ENCODE results near the gene PPP2R5E.

DNA sequence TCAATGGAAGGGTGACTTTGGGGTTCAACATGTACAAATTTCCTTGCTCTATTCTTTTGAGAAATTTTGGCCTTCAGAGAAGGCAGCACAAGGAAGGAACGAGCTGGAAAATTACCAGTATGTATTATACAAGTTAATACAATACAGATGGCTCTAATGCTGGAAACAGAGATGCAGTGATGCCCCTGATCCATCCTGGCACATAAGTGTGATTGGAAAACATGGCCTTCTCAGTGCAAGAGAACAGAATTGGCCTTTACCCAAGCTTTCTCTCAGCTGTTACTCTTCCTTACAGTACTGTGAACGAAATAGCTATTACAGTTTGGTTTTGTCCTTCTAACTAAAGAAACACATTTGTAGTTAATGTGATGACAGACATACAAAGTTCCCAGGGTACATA is 122.0 kb downstream of the PPP2R5E start:
- TF ChIP-seq, protein P1, sequence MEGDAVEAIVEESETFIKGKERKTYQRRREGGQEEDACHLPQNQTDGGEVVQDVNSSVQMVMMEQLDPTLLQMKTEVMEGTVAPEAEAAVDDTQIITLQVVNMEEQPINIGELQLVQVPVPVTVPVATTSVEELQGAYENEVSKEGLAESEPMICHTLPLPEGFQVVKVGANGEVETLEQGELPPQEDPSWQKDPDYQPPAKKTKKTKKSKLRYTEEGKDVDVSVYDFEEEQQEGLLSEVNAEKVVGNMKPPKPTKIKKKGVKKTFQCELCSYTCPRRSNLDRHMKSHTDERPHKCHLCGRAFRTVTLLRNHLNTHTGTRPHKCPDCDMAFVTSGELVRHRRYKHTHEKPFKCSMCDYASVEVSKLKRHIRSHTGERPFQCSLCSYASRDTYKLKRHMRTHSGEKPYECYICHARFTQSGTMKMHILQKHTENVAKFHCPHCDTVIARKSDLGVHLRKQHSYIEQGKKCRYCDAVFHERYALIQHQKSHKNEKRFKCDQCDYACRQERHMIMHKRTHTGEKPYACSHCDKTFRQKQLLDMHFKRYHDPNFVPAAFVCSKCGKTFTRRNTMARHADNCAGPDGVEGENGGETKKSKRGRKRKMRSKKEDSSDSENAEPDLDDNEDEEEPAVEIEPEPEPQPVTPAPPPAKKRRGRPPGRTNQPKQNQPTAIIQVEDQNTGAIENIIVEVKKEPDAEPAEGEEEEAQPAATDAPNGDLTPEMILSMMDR (IDR thresholded peaks at IDR 0.05; ENCODE audit: insufficient read depth, low read length, poor library complexity, severe bottlenecking), result no peak
- no peak for TF ChIP-seq EZH2phosphoT487 (conservative IDR thresholded peaks at IDR 0.05; ENCODE audit: low read length)
